HFFc6 (cell line): Measurements from ENCODE around the gene PRAMEF5. TPM values are rescaled to one million over a fixed set of nuclear protein-coding genes. Genes with fewer than 3 reads are reported as not detected.
"Not testable (repeated sequence)": the region's sequence is repeated elsewhere in the genome, so short reads cannot be mapped to it uniquely, and the experiment has no call there.

Experiments used
- DNase-seq: peaks from one replicate; pipeline ENCODE4 v3.0.0-alpha.2; 2018
- H3K27ac Mint-ChIP-seq: 2 replicates; pipeline ENCODE4 v1.8.0; 2020; ENCODE audit warnings: mild to moderate bottlenecking, mixed read lengths
- H3K27me3 Mint-ChIP-seq: 2 replicates; pipeline ENCODE4 v1.8.0; 2021; ENCODE audit warnings: mild to moderate bottlenecking, moderate library complexity, mixed read lengths; ENCODE audit not compliant: insufficient read depth
- H3K36me3 Mint-ChIP-seq: 2 replicates; pipeline ENCODE4 v1.8.0; 2021; ENCODE audit warnings: low read depth, mixed read lengths
- H3K4me1 Mint-ChIP-seq: 2 replicates; pipeline ENCODE4 v1.8.0; 2020; ENCODE audit warnings: low read depth, mixed read lengths
- H3K4me3 Mint-ChIP-seq: 2 replicates; pipeline ENCODE4 v1.8.0; 2020; ENCODE audit warnings: mild to moderate bottlenecking, moderate library complexity, mixed read lengths
- H3K9me3 Mint-ChIP-seq: 2 replicates; pipeline ENCODE4 v1.8.0; 2020; ENCODE audit warnings: mild to moderate bottlenecking, mixed read lengths
- CTCF ChIP-seq: fragments of 200-600 bp; sonication (generic); IDR thresholded peaks from 2 replicates; pipeline ENCODE4 v1.5.0; 2021; ENCODE audit warnings: antibody characterized with exemption, mild to moderate bottlenecking
- total RNA-seq, 6 experiments: library from RNA; stranded (reverse); fragmentation: NEBNext Ultra II Directional; extraction: Animal tissue kit (Norgen Biotek cat#: 25700); gene quantifications; 2 replicates in 1 of 6; 3 replicates in 5 of 6; pipeline ENCODE4 v1.2.3, GENCODE V29; 2021

PRAMEF5 gene
- total RNA-seq, 6 experiments from 2014 or later = not detected

DNA sequence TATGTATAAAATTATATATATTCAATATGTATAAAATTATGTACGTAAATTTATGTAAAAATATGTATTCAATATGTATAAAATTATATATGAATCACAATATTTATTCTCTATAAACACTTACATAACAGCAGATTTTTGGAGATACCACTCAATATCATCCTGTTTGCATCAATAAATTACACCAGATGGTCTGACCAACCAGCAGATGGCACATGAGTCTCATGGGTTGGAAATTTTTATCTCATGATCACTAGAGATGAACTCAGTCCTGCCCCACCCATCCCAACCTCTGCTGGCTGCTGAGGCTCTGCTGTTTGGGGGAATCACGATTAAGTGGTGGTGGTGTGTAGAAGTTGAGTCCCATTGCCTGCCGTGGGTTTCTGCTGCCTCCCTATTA is 25.6 kb downstream of the PRAMEF5 start:
- 0 out of 2 replicates have a peak, but pooled peaks have one; percentile 23 for TF ChIP-seq CTCF
- not testable (repeated sequence) for H3K4me3 Mint-ChIP-seq, H3K27ac Mint-ChIP-seq, H3K4me1 Mint-ChIP-seq, DNase-seq, H3K9me3 Mint-ChIP-seq, H3K27me3 Mint-ChIP-seq, H3K36me3 Mint-ChIP-seq

- not testable (repeated sequence) for H3K27me3 Mint-ChIP-seq, H3K4me3 Mint-ChIP-seq, H3K36me3 Mint-ChIP-seq, H3K27ac Mint-ChIP-seq, H3K9me3 Mint-ChIP-seq, DNase-seq, H3K4me1 Mint-ChIP-seq
Measured at GRCh38 chr1:13285037-13285436, 31.0 kb downstream of the PRAMEF5 start, which contains the start of gene PRAMEF8. TSS of gene PRAMEF8 (minus strand) at chr1:13285137. CDS start at chr1:13284091, 1,046 bp downstream.

DNA sequence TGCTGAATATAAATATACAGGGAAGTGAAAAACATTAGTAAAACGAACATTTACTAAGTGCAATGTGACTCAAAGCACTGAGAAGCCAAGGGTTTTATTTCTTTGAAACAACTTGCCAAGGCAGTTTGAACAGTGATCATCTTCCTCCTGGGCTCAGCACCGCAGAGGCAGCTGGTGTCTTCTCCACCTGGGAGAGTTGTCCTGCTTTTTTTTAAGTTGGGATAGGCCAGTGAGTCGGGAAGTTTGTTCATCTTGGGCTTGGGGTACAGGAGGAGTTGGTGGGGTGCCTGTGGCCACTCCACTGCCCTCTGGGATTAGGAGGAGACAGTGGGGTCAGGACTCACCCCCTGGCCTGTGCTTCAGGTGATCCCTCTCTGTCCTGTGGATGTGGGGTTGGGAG is 35.0 kb downstream of the PRAMEF5 start:
- H3K27me3 Mint-ChIP-seq, H3K36me3 Mint-ChIP-seq, H3K4me3 Mint-ChIP-seq, H3K4me1 Mint-ChIP-seq, H3K27ac Mint-ChIP-seq, DNase-seq, H3K9me3 Mint-ChIP-seq: not testable (repeated sequence)

GRCh38 chr1:13297216-13297931 is 43.4 kb downstream of the PRAMEF5 start:
- H3K27ac Mint-ChIP-seq, H3K4me1 Mint-ChIP-seq, H3K27me3 Mint-ChIP-seq, H3K9me3 Mint-ChIP-seq, H3K36me3 Mint-ChIP-seq, DNase-seq, H3K4me3 Mint-ChIP-seq: not testable (repeated sequence)

- H3K4me1 Mint-ChIP-seq, DNase-seq: not testable (repeated sequence)
Measured at GRCh38 chr1:13298699-13299098, 44.7 kb downstream of the PRAMEF5 start.

GRCh38 chr1:13302197-13302596 is 48.2 kb downstream of the PRAMEF5 start:
- DNase-seq, H3K4me3 Mint-ChIP-seq, H3K9me3 Mint-ChIP-seq, H3K36me3 Mint-ChIP-seq, H3K27ac Mint-ChIP-seq, H3K27me3 Mint-ChIP-seq, H3K4me1 Mint-ChIP-seq: not testable (repeated sequence)

More at GRCh38 chr1:13298699-13299098, 44.7 kb downstream of the PRAMEF5 start:
- H3K27me3 Mint-ChIP-seq, H3K9me3 Mint-ChIP-seq, H3K36me3 Mint-ChIP-seq, H3K27ac Mint-ChIP-seq, H3K4me3 Mint-ChIP-seq: not testable (repeated sequence)

GRCh38 chr1:13303239-13303638 is 49.2 kb downstream of the PRAMEF5 start, which contains the start of gene PRAMEF33:
TSS of gene PRAMEF33 (plus strand) at chr1:13303539. CDS start at chr1:13305955, 2,416 bp downstream.
- H3K27ac Mint-ChIP-seq, DNase-seq, H3K27me3 Mint-ChIP-seq, H3K9me3 Mint-ChIP-seq, H3K4me3 Mint-ChIP-seq, H3K36me3 Mint-ChIP-seq, H3K4me1 Mint-ChIP-seq: not testable (repeated sequence)

Other genes with a start within 250 kb of the PRAMEF5 start
- not detected for gene PRAMEF27, start 197.6 kb upstream of the PRAMEF5 start, total RNA-seq
- not detected for gene HNRNPCL3, start 193.4 kb upstream of the PRAMEF5 start, total RNA-seq
- gene PRAMEF25, start 183.4 kb upstream of the PRAMEF5 start, total RNA-seq = not detected
- gene HNRNPCL2, start 137.3 kb upstream of the PRAMEF5 start, total RNA-seq = not detected
- gene PRAMEF26, start 98.2 kb upstream of the PRAMEF5 start, total RNA-seq = not detected
- not detected for gene HNRNPCL4, start 88.6 kb upstream of the PRAMEF5 start, total RNA-seq
- gene PRAMEF9, start 82.3 kb upstream of the PRAMEF5 start, total RNA-seq = not detected
- not detected for gene PRAMEF13, start 52.8 kb upstream of the PRAMEF5 start, total RNA-seq
- not detected for gene PRAMEF18, start 28.0 kb upstream of the PRAMEF5 start, total RNA-seq
- gene PRAMEF8, start 30.9 kb downstream of the PRAMEF5 start, total RNA-seq = not detected
- gene PRAMEF33, start 49.3 kb downstream of the PRAMEF5 start, total RNA-seq = not detected
- gene PRAMEF15, start 61.4 kb downstream of the PRAMEF5 start, total RNA-seq = not detected
- gene PRAMEF14, start 92.9 kb downstream of the PRAMEF5 start, total RNA-seq = not detected
- gene PRAMEF19, start 117.7 kb downstream of the PRAMEF5 start, total RNA-seq = not detected
- not detected for gene PRAMEF17, start 135.4 kb downstream of the PRAMEF5 start, total RNA-seq
- not detected for gene PRAMEF20, start 156.3 kb downstream of the PRAMEF5 start, total RNA-seq